Activated CD4-positive, alpha-beta T cell treated with anti-CD3 and anti-CD28 coated beads, Interleukin-2, amount 50 U/mL, for 1 hour (primary cell): ENCODE data around the gene DLX2.
"Not testable (repeated sequence)": the region's sequence is repeated elsewhere in the genome, so short reads cannot be mapped to it uniquely, and the experiment has no call there.

ENCODE experiments used
- DNase-seq: peaks from one replicate; pipeline ENCODE4 v3.0.0-alpha.2; 2020

DLX2 gene

GRCh38 chr2:172081221-172082022 is 21.3 kb downstream of the DLX2 start:
- no peak for DNase-seq

GRCh38 chr2:172080641-172081220 is 22.0 kb downstream of the DLX2 start:
- DNase-seq = no peak

GRCh38 chr2:172079838-172080640 is 22.7 kb downstream of the DLX2 start:
- DNase-seq = no peak

DNA sequence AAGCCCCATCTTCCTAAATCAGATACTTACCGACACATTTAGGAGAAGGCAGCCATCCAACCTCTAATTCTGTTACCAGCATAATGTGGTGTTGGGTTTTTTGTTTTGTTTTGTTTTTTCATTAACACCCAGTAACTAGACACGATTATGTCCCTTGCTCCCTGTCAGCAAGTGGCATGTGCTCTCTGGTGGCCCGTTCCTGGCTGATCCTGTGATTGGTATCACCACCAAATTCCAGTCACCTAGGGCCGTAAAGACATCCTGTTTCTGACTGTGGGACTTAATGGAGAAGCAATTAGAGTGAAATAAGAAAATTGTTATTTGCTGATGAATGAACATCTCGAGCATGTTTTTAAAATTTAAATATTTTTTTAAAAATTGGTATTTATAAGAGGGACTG is 23.3 kb downstream of the DLX2 start:
- no peak for DNase-seq

GRCh38 chr2:172074254-172074653 is 28.4 kb downstream of the DLX2 start:
- no peak for DNase-seq

- DNase-seq = no peak
These were observed 29.2 kb downstream of the DLX2 start for GRCh38 chr2:172073518-172073917.

DNA sequence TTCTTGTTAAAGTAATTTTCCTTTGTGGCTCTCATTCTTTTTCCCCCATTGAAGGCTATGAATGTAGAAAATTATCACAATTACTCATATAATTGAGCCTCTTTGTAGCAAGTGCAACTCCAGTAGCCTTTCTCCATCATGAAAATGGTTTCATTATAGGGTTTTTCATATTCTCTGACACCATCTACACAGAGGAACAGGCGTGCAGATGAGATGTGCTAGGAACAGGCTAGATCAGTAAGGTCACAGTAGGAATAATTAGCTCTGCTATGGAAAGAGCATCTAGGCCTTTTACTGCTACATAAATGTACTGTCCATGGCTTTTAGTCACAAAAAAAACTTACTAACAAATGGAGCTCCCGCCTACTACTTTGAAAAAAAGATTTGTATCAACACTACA is 30.0 kb downstream of the DLX2 start:
- no peak for DNase-seq

DNA sequence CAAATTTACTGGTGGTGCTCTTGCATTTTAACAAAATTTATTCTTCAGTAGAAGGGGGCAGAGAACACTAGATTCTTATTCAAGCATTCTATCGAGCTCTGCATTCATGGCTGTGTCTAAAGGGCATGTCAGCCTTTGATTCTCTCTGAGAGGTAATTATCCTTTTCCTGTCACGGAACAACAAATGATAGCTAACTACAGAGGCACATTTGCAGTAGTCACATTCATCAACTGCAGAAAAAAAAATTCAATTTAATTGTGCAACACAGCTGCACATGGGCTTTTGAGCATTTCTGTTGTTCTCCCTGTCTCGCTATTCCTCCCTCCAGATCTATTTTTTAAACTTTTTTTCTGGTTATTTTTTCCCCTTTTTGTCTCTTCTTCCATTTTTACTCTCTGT is 30.4 kb downstream of the DLX2 start:
- no peak for DNase-seq

DNA sequence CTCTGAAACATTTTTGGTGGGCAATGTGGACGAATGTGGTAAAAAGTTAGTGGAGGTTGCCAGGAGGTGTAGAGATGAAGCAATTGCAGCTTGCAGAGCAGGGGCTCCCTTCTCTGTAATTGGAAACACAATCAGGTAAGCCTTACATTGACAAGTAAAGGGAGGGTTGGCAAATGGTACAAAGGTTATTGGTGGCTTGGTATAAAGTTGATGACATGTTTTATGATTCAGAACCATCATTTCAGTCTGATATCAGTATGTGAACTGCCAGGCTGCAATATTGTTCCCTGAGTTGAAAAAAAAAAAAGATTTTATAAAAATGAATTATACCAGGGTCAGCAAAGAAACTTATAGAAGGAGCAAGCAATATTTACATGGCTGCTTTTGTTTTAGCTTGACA is 31.8 kb downstream of the DLX2 start:
- DNase-seq = no peak

DNA sequence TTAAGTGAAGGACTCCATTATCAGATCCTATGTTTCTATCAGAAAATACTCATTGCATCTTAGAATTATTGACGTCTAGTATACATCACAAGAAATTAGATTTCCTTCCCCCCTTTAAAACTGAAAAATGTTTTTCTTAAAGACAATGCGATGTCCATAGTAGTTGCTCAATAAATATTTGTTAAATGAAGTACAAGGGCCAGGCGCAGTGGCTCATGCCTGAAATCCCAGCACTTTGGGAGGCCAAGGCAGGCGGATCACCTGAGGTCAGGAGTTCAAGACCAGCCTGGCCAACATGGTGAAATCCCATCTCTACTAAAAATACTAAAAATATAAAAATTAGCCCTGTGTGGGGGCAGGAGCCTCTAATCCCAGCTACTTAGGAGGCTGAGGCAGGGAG is 34.8 kb downstream of the DLX2 start:
- DNase-seq = not testable (repeated sequence)

GRCh38 chr2:172066394-172066886 is 36.3 kb downstream of the DLX2 start:
- DNase-seq = no peak

- DNase-seq = no peak
These were observed 37.6 kb downstream of the DLX2 start for GRCh38 chr2:172065111-172065510.

- DNase-seq = no peak
These were observed 39.3 kb downstream of the DLX2 start for GRCh38 chr2:172063446-172063845.

DNA sequence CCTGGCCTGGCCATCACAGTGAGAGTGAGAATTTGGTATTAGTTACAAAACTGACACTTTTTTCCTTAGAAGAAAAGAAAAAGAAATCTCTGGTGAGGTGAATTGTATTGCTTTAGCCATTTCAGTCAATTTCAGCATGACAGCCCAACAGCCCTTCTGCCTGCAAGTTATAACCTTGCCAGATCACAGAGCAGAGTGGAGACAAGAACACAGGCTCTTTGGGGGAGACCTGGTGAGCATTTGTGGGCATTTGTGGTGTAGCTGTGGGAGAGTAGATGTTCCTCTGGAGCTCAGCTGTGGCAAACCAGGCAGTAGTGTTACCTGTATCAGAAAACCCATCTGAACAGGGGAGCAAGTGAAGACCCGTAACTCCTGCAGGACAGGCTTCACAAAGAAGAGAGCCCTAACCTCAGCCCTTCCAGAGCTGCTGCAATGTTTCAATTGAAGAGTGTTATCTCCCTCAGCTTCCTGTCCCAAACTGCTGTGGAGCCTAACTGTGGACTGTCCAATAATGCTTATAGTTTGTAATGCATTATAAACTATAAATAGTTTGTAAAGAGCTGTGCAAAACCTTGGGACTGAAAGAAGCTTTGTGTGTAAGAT is 40.2 kb downstream of the DLX2 start:
- no peak for DNase-seq

GRCh38 chr2:172060118-172060517 is 42.6 kb downstream of the DLX2 start:
- DNase-seq = not testable (repeated sequence)

GRCh38 chr2:172058660-172059059 is 44.0 kb downstream of the DLX2 start:
- no peak for DNase-seq

- no peak for DNase-seq
These were observed 46.4 kb downstream of the DLX2 start for GRCh38 chr2:172056293-172056692.

GRCh38 chr2:172053486-172053885 is 49.2 kb downstream of the DLX2 start:
- no peak for DNase-seq

DNA sequence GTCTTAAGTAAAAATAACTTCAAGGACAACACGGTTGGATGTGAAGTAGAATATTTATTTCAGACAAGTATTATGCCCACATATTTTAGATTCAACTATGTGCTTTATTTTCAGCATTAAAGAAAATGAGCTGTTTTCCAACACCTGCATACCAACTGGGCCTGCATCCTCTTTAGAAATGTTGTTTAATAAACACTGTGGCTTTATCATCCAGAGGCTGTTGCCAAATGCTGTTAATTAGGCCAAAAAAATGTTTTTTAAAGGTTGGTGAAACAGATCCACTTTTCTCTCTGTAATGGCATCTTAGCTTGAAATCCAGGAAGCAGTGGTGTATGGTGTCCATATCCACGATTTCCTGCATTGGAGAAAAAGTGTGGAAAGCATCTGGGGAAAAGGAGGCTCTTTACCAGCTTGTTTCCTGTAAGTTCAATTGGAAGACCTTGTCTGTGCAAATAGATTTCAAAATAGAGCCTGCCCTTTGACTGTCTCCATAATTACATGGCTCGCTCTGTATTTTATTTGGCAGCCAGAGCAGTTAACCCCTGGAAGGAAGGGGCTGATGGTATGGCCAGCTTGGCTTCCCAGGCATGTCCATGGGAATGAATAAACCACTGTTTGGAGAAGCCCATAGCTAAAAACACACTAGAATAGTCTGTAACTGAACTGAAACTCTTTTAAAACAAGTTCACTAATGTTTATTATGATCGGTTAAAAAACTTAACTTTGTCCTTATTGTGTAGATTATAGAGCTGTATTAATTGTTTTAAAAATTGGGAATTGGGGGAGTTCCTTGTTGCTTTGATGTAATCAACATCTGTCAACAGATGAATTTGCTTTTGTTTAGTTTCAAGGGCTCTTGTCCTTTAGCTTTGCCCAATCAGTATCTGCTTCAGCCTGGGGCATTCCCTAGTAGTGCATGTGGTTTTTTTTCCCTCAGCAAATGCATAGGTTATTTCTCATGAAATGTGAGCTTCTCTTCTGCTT is 50.4 kb downstream of the DLX2 start:
- DNase-seq = no peak

DNA sequence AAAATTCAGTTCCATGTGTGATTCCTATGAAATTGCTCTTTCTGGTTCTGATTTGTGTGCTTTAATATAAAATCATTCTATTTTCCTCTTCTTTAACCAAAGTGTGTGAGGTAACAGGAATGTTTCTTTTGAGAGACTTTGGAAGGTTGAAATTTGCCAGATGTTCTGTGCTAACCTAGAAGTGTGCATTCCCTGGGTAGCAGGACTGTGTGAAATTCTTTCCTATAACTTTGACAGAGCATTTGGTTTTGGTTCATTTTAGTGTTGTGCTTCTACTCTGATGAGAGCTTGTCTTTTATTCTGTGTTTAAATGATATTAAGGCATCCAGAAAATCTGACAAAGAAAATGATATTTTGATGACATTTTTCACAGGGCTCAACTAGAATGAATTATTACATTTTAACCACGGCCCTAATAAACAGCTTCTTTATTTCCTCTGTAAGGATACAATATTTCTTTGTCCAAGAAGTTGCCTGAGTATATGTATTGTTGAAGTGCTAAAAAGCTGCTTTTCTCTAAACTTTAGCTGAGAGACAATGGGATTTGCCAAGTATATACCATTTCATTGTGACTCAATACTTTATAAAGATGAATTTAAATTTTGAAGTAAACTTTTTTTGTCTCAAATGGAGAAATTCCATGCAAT is 52.1 kb downstream of the DLX2 start:
- no peak for DNase-seq

DNA sequence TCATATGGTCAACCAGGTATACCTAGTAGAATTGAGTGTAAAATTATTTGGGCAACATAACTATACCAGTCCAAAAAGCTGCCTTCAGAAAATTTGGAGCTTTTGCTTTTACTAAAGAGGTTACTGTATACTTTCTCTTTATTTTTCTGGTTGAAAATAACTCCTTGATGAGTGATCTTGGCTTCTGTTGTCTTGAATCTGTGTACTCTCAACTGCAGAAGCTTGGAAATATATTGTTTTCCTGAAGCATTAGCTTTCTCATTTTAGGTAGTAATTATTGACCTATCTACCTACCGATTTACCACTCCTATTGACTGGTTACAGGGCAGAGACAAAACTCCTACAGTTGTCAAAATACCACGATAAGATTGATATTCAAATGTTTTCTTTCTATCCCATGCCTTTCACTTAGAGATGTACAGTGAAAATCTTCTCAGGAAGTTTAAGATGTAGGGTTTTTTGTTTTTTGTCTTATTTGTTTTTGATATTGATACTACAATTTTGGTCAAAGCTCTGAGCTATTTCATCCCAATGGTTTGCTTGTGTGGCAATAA is 53.1 kb downstream of the DLX2 start:
- no peak for DNase-seq
